ENCODE measurements around the gene IL21R.

The IL21R gene

GRCh38 chr16:27486344-27486743 lies 84.4 kb downstream of the IL21R start:
- no peak for DNase-seq (ENCODE audit: low read depth)

DNA sequence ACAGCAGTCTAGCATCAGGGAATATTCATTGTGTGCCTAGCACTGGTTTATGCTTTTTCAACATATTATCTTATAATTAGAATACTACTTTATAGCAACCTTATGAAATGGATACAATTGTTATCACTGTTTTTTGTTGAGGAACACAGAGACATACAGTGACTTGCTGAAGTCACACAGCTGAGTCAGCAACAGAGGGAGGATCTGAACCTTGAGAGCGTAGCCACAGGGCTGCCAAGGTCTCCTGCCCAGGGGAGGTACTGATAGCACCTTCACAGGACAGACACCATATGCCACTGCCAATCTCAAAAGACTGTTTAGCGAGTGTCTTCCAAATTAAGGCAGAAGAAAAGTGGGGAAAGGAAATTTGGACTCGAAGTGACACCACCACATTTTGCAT lies 84.8 kb downstream of the IL21R start:
- DNase-seq (ENCODE audit: low read depth) = no peak

DNA sequence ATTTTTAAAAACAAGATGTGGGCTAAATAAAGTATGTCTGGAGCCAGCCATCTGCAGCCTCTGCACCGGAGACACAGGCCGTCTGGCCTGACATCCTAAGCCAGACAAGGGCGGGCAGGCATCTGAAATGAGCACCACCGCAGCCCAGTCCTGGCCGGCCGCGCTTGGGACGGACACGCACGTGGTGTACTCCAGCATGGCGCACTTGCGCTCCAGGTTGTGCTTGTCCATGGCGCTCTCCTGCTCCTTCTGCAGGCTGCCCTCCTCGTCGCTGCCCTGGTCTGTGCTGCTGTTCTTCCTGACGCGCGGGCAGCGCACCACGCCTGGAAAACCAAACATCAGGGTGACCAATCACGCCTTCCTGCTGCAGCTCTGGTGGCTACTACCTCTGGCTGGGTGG lies 87.4 kb downstream of the IL21R start:
- no peak for DNase-seq (ENCODE audit: low read depth)

DNA sequence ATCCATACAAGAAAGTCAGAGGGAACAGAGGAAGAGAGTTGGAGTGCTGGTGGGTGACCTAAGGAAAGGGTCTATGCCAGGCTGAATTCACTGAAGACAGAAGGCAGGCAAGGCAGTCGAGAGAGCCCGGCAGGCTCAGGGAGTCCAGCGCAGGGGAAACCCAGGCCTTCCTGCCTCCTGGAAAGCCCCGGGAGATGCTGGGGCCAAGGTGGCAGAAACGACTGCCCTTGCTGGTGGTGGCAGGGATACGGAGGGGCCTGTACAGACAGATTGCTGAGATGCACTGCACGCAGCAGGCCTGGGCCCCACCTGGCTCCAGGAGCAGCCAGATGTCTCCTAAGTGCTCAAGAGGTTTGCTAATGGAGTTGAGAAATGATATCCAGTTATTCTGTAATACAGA lies 87.9 kb downstream of the IL21R start:
- DNase-seq (ENCODE audit: low read depth) = no peak

DNA sequence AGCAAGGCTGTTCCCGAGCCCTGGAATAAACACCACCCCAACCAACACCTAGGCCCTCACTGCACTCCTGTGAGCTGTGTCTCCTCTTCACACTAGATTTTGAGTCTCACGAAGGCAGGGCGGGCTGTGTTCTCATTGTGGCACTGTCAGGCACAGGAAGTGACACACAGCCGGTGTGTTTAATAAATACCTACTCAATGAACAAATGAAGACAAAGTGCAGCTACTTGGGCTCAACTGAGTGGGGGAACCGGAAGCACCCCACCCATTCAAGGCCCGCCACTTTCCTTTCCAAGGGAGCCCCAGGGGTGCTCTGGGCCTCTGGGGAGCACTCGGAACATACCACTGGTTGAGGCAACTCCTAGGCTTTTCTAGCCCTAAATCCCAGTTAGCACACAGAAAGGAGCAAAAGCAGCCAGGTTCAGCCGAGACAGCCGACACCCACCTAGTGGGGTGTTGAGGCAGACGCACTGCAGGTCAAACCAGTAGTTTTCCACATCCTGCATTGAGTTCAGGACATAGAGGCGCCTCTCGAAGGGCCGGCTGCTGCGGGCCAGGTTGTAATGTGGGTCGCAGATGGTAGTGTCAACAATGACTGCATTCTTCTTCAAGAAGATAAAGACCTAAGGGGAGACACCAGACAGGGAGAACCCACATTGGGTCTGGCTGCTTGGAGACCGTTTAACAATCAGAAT lies 90.1 kb downstream of the IL21R start:
- DNase-seq (ENCODE audit: low read depth) = no peak

DNA sequence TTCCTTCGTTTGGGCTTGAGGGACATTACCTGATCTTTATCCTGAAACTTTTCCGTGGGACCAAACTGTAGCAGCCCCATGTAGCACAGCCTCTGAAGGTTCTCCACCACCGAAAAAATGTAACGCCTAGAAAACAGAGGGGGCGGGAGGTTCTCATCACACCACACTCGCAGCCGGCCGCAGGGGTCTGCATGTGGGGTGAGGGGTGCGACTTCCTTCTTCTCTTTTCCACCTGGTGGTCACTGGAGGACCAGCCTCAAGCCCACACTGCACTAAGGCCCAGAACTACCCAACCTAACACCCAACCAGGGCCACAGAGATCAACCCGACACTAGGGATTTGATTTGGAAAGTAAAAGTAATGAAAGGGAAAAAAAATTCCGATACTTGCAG lies 90.6 kb downstream of the IL21R start:
- no peak for DNase-seq (ENCODE audit: low read depth)

DNA sequence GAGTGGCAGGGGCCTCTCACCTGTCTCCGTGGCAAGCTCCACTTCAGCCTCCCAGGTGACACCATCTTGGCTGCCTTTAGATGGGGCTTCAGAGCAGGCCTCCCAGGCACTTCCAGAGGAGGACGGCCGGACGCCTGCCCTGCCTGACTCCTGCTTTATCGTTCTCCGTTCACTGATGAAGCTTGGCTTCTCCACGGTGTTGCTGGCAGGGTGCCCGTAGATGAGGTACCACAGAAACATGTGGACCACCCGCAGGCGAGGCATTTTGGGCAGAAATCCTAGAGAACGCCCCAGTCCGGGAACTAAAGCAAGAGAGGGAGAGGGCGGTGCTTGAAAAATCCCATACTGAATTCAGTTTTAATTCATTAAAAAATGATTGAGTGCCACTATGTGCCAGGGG lies 93.2 kb downstream of the IL21R start:
- no peak for DNase-seq (ENCODE audit: low read depth)

DNA sequence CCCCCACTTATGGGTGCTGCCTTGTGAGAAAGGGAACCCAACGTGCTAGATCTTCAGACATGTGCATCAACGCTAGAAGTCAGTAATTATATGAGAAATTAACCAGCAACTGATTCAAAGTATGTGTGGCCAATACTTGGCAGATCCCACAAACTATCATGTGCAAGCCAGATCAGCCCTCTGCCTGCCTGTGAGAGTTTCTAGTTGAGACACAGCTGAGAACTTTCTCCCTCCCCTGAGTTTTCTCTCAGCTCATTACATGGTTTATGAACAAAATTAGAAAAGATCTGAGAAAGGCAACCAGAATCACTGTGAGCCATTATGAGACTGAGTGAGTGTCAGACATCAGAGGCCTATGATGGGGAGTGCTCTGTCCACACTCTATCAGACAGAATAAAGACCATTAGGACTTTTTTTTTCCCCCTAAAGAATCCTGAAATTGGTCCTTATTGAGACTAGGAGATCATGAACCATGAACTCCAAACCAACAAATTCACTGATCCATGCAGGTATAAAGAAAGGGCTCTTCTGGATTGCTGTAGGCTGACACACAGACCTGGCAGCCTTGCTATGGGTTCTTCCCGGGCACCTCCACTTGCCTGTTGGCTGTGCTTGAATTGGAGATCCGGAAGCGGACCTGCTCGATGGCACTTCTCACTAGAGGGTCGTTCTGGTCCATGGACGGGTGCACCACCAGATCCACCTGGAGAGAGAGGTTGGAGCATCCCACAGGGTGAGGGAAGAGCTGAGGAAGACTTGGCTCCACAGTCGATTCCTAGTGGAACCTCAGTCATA lies 96.3 kb downstream of the IL21R start:
- DNase-seq (ENCODE audit: low read depth) = no peak

DNA sequence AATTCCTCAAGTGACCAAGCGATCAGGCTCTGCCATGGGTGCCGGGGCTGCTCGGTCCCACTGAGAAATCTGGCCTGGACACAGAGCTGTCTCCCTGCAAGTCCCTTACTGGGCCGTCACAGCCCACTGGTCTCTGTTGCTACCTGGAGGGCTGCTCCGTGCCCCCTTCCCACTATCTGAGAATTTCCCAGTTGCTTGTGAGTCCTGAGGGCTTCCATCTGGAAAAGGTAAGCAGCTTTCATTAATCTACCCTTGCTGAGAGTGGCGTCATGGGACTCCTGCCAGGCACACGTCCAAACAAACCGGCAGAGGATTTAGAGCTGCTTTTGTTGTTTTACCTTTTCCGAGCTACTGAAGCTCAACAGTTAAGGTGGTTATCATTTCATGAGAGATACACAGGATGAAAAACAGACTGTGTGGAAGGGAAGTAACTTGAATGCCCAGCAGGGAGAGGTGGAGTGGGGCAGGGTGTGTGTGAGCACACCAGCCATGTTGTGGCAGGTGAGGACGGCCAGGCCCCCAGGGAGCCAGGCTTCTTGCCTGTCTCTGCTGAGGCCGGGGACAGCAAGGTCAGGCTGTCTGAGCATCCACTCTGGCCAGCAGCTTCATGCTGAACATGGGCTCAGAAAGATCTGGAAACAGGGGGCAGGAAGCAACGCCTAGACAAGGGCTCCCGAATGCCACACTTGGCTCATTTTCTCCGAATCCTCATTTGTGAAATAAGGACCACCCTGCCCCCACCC lies 97.1 kb downstream of the IL21R start:
- DNase-seq (ENCODE audit: low read depth) = no peak

GRCh38 chr16:27499659-27500055 lies 97.7 kb downstream of the IL21R start:
- DNase-seq (ENCODE audit: low read depth) = no peak

DNA sequence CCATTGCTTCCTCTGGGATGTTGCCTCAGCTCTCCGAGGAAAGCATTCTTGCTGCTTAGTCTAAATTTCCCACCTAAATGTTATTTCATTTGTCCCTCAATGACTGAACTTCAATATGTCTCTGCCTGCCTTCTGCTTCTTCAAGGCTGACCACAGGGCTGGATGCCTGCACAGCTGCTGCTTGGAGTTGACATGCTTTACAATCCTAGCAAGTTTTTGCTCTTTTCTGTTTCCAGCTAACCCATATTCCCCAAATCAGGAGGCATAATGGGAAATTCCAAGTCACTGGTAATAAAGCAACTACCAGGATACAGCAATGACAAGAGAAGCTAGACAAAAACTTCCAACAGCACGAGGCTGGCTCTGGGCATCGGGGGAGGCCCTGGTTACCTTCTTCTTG lies 98.8 kb downstream of the IL21R start:
- DNase-seq (ENCODE audit: low read depth) = no peak
